Neural progenitor cell (in vitro differentiated cells): ENCODE results near the gene SPAG6.
"Not testable (repeated sequence)": the region's sequence is repeated elsewhere in the genome, so short reads cannot be mapped to it uniquely, and the experiment has no call there.

Experiments used
- CTCF ChIP-seq: fragments of 200-600 bp; sonication (generic); IDR thresholded peaks from 2 replicates; pipeline ENCODE4 v1.5.1; 2017; ENCODE audit warnings: antibody characterized with exemption, mild to moderate bottlenecking
- EZH2 ChIP-seq: fragments of 200-600 bp; sonication (generic); IDR thresholded peaks from 2 replicates; pipeline ENCODE4 v1.6.1; 2017; ENCODE audit warnings: antibody characterized with exemption, mild to moderate bottlenecking, moderate library complexity

GRCh38 chr10:22357770-22358169 lies 12.5 kb downstream of the SPAG6 start:
- TF ChIP-seq CTCF, EZH2: not testable (repeated sequence)
